ENCODE measurements around the gene C1QTNF2. TPM values are rescaled to one million over a fixed set of nuclear protein-coding genes. Genes with fewer than 3 reads are reported as not detected.

The C1QTNF2 gene
- total and polyA plus RNA-seq, 4 donors, result 8.2 to 13.5 (median 9.2) TPM

GRCh38 chr5:160356550-160357347 is 13.7 kb downstream of the C1QTNF2 start:
- ATAC-seq (ENCODE audit: low FRiP score), result no peak

GRCh38 chr5:160354666-160355065 is 15.8 kb downstream of the C1QTNF2 start:
- Histone ChIP-seq H3K27ac (ENCODE audit: low read depth in 1 of 2, low read length in 2 of 2) (no peak overlapping the region), H3K36me3 (ENCODE audit: control insufficient read depth in 1 of 2, insufficient read depth in 2 of 2, low read length in 1 of 2) (no peaks in the 10 kb centered on the region), H3K4me1 (ENCODE audit: control insufficient read depth in 1 of 2, insufficient read depth in 2 of 2, low read length in 2 of 2) (peaks cover 1 to 7% of the 10 kb centered on the region in 2 donors), H3K9me3 (ENCODE audit: control insufficient read depth, low read length) (no peaks in the 10 kb centered on the region), H3K27me3 (ENCODE audit: control insufficient read depth in 1 of 2, insufficient read depth in 2 of 2, low read length in 1 of 2) (no peaks in the 10 kb centered on the region), H3K4me3 (ENCODE audit: low read length in 2 of 2) (no peak overlapping the region)
- no peak for DNase-seq
- intact Hi-C loops (cut with DNase I), result loop anchor here in 1 of 2 donors (10.0 kb wide), 1 partner anchor 240 kb away; the partner anchor contains the start of gene PWWP2A
- no peak for ATAC-seq (ENCODE audit: low FRiP score)
- WGBS, 2 donors, result 92 to 94% methylated on average over 14 of the region's 14 CpGs

More at GRCh38 chr5:160356550-160357347, 13.7 kb downstream of the C1QTNF2 start:
- intact Hi-C loops (cut with DNase I), result loop anchor here in 1 of 2 donors (10.0 kb wide), 1 partner anchor 242 kb away; the partner anchor contains the start of gene PWWP2A
- Histone ChIP-seq H3K4me3 (ENCODE audit: low read length in 2 of 2) (no peak overlapping the region), H3K36me3 (ENCODE audit: control insufficient read depth in 1 of 2, insufficient read depth in 2 of 2, low read length in 1 of 2) (no peaks in the 10 kb centered on the region), H3K27ac (ENCODE audit: low read depth in 1 of 2, low read length in 2 of 2) (peak overlapping the region; percentile 23 to 98), H3K27me3 (ENCODE audit: control insufficient read depth in 1 of 2, insufficient read depth in 2 of 2, low read length in 1 of 2) (no peaks in the 10 kb centered on the region), H3K4me1 (ENCODE audit: control insufficient read depth in 1 of 2, insufficient read depth in 2 of 2, low read length in 2 of 2) (peaks cover 1 to 10% of the 10 kb centered on the region in 2 donors), H3K9me3 (ENCODE audit: control insufficient read depth, low read length) (no peaks in the 10 kb centered on the region)
- DNase-seq, result no peak
- WGBS, 2 donors, result 35 to 39% methylated on average over 7 of the region's 7 CpGs

- Histone ChIP-seq H3K27me3 (ENCODE audit: control insufficient read depth in 1 of 2, insufficient read depth in 2 of 2, low read length in 1 of 2) (no peaks in the 10 kb centered on the region), H3K9me3 (ENCODE audit: control insufficient read depth, low read length) (no peaks in the 10 kb centered on the region), H3K4me3 (ENCODE audit: low read length in 2 of 2) (no peak overlapping the region), H3K27ac (ENCODE audit: low read depth in 1 of 2, low read length in 2 of 2) (peak overlapping the region in 1 of 2 donors; percentile 39), H3K4me1 (ENCODE audit: control insufficient read depth in 1 of 2, insufficient read depth in 2 of 2, low read length in 2 of 2) (peaks cover 0 to under 1% of the 10 kb centered on the region in 2 donors), H3K36me3 (ENCODE audit: control insufficient read depth in 1 of 2, insufficient read depth in 2 of 2, low read length in 1 of 2) (no peaks in the 10 kb centered on the region)
- ATAC-seq (ENCODE audit: low FRiP score) (peak; percentile 73), DNase-seq (peak; percentile 83 to 84)
- intact Hi-C loops (cut with DNase I), result loop anchor here in 1 of 2 donors (10.0 kb wide), 1 partner anchor 239 kb away; the partner anchor contains the start of gene PWWP2A
- WGBS, 2 donors, result 11 to 12% methylated on average over 8 of the region's 8 CpGs
Measured at GRCh38 chr5:160353379-160353778, 17.0 kb downstream of the C1QTNF2 start.

- Histone ChIP-seq H3K9me3 (ENCODE audit: control insufficient read depth, low read length) (no peaks in the 10 kb centered on the region), H3K36me3 (ENCODE audit: control insufficient read depth in 1 of 2, insufficient read depth in 2 of 2, low read length in 1 of 2) (no peaks in the 10 kb centered on the region), H3K4me1 (ENCODE audit: control insufficient read depth in 1 of 2, insufficient read depth in 2 of 2, low read length in 2 of 2) (no peaks in the 10 kb centered on the region), H3K27ac (ENCODE audit: low read depth in 1 of 2, low read length in 2 of 2) (no peak overlapping the region), H3K4me3 (ENCODE audit: low read length in 2 of 2) (no peak overlapping the region), H3K27me3 (ENCODE audit: control insufficient read depth in 1 of 2, insufficient read depth in 2 of 2, low read length in 1 of 2) (no peaks in the 10 kb centered on the region)
- 96 to 99% methylated on average over 4 of the region's 4 CpGs for WGBS, 2 donors
- intact Hi-C loops (cut with DNase I), result loop anchor here in 1 of 2 donors (10.0 kb wide), 1 partner anchor 238 kb away; the partner anchor contains the start of gene PWWP2A
- ATAC-seq (ENCODE audit: low FRiP score), result no peak
- no peak for DNase-seq
Measured at GRCh38 chr5:160352308-160352707, 18.1 kb downstream of the C1QTNF2 start.

- ATAC-seq (ENCODE audit: low FRiP score) (no peak), DNase-seq (no peak)
- intact Hi-C loops (cut with DNase I), result loop anchor here (5.0 to 10.0 kb wide), 2 partner anchors 235 to 328 kb away; partner anchors contain the start of gene PWWP2A (in 1 of the 2)
- 72 to 73% methylated on average over 4 of the region's 4 CpGs for WGBS, 2 donors
- H3K4me3 ChIP-seq (ENCODE audit: low read length in 2 of 2), result no peak overlapping the region
- H3K27me3 ChIP-seq (ENCODE audit: control insufficient read depth in 1 of 2, insufficient read depth in 2 of 2, low read length in 1 of 2), result no peaks in the 10 kb centered on the region
- no peaks in the 10 kb centered on the region for H3K4me1 ChIP-seq (ENCODE audit: control insufficient read depth in 1 of 2, insufficient read depth in 2 of 2, low read length in 2 of 2)
- H3K36me3 ChIP-seq (ENCODE audit: control insufficient read depth in 1 of 2, insufficient read depth in 2 of 2, low read length in 1 of 2), result no peaks in the 10 kb centered on the region
- H3K9me3 ChIP-seq (ENCODE audit: control insufficient read depth, low read length), result no peaks in the 10 kb centered on the region
- no peak overlapping the region for H3K27ac ChIP-seq (ENCODE audit: low read depth in 1 of 2, low read length in 2 of 2)
Measured at GRCh38 chr5:160349935-160350303, 20.5 kb downstream of the C1QTNF2 start.

GRCh38 chr5:160349249-160349934 is 21.0 kb downstream of the C1QTNF2 start:
- H3K36me3 ChIP-seq (ENCODE audit: control insufficient read depth in 1 of 2, insufficient read depth in 2 of 2, low read length in 1 of 2), result no peaks in the 10 kb centered on the region
- H3K27me3 ChIP-seq (ENCODE audit: control insufficient read depth in 1 of 2, insufficient read depth in 2 of 2, low read length in 1 of 2), result no peaks in the 10 kb centered on the region
- ATAC-seq (ENCODE audit: low FRiP score) (no peak), DNase-seq (no peak)
- H3K4me3 ChIP-seq (ENCODE audit: low read length in 2 of 2), result no peak overlapping the region
- no peaks in the 10 kb centered on the region for H3K4me1 ChIP-seq (ENCODE audit: control insufficient read depth in 1 of 2, insufficient read depth in 2 of 2, low read length in 2 of 2)
- no peak overlapping the region for H3K27ac ChIP-seq (ENCODE audit: low read depth in 1 of 2, low read length in 2 of 2)
- H3K9me3 ChIP-seq (ENCODE audit: control insufficient read depth, low read length), result no peaks in the 10 kb centered on the region
- 90 to 94% methylated on average over 27 of the region's 27 CpGs for WGBS, 2 donors
- intact Hi-C loops (cut with DNase I), result loop anchor here in 1 of 2 donors (5.0 kb wide), 1 partner anchor 327 kb away; no protein-coding TSS in a partner anchor

- no peaks in the 10 kb centered on the region for H3K4me1 ChIP-seq (ENCODE audit: control insufficient read depth in 1 of 2, insufficient read depth in 2 of 2, low read length in 2 of 2)
- H3K36me3 ChIP-seq (ENCODE audit: control insufficient read depth in 1 of 2, insufficient read depth in 2 of 2, low read length in 1 of 2), result no peaks in the 10 kb centered on the region
- H3K27ac ChIP-seq (ENCODE audit: low read depth in 1 of 2, low read length in 2 of 2), result no peak overlapping the region
- no peak overlapping the region for H3K4me3 ChIP-seq (ENCODE audit: low read length in 2 of 2)
- 86% methylated on average over 11 of the region's 11 CpGs for WGBS, 2 donors
- DNase-seq (no peak), ATAC-seq (ENCODE audit: low FRiP score) (no peak)
- no peaks in the 10 kb centered on the region for H3K27me3 ChIP-seq (ENCODE audit: control insufficient read depth in 1 of 2, insufficient read depth in 2 of 2, low read length in 1 of 2)
- intact Hi-C loops (cut with DNase I), result loop anchor here in 1 of 2 donors (5.0 kb wide), 1 partner anchor 326 kb away; no protein-coding TSS in a partner anchor
- no peaks in the 10 kb centered on the region for H3K9me3 ChIP-seq (ENCODE audit: control insufficient read depth, low read length)
Measured at GRCh38 chr5:160348080-160348479, 22.3 kb downstream of the C1QTNF2 start.

- no peak overlapping the region for H3K4me3 ChIP-seq (ENCODE audit: low read length in 2 of 2)
- H3K36me3 ChIP-seq (ENCODE audit: control insufficient read depth in 1 of 2, insufficient read depth in 2 of 2, low read length in 1 of 2), result no peaks in the 10 kb centered on the region
- no peaks in the 10 kb centered on the region for H3K27me3 ChIP-seq (ENCODE audit: control insufficient read depth in 1 of 2, insufficient read depth in 2 of 2, low read length in 1 of 2)
- no peaks in the 10 kb centered on the region for H3K4me1 ChIP-seq (ENCODE audit: control insufficient read depth in 1 of 2, insufficient read depth in 2 of 2, low read length in 2 of 2)
- no peaks in the 10 kb centered on the region for H3K9me3 ChIP-seq (ENCODE audit: control insufficient read depth, low read length)
- DNase-seq (no peak), ATAC-seq (ENCODE audit: low FRiP score) (no peak)
- 48 to 49% methylated on average over 6 of the region's 6 CpGs for WGBS, 2 donors
- intact Hi-C loops (cut with DNase I), result loop anchor here in 1 of 2 donors (5.0 kb wide), 1 partner anchor 325 kb away; no protein-coding TSS in a partner anchor
- H3K27ac ChIP-seq (ENCODE audit: low read depth in 1 of 2, low read length in 2 of 2), result no peak overlapping the region
Measured at GRCh38 chr5:160347448-160347847, 23.0 kb downstream of the C1QTNF2 start.

All from aorta (tissue), 5 donors.